Caco-2 (cell line): ENCODE measurements around the gene PTDSS2. TPM values are rescaled to one million over a fixed set of nuclear protein-coding genes. Genes with fewer than 3 reads are reported as not detected.

Experiments used
- BruUV-seq: library from RNA; stranded (reverse); fragments of 400-500 nt; replicated peaks from 2 replicates; lab custom pipeline; 2021; lab: Mats Ljungman, UMichigan
- CTCF ChIA-PET: fragments of 300-600 bp; sonication (Branson Sonifier 250); formaldehyde crosslinking; loops from one replicate; lab custom pipeline; 2022; ENCODE audit warnings: antibody characterized with exemption; lab: Charles Lee
- POLR2A ChIA-PET: fragments of 300-600 bp; sonication (Branson Sonifier 250); formaldehyde crosslinking; loops from one replicate; lab custom pipeline; 2022; ENCODE audit warnings: antibody characterized with exemption; lab: Charles Lee
- DNase-seq, 2 experiments: peaks; one replicate each; pipeline versions ENCODE4 v3.0.0 to v3.0.0-alpha.2; 2020 to 2022
- H3K27me3 ChIP-seq: replicated peaks from 2 replicates; pipeline ENCODE4 v1.6.0; 2011; ENCODE audit warnings: low read length; ENCODE audit not compliant: control insufficient read depth, insufficient read depth
- H3K36me3 ChIP-seq: 2 replicates; pipeline ENCODE4 v1.5.1; 2011; ENCODE audit warnings: low read length; ENCODE audit not compliant: control insufficient read depth, insufficient read depth
- H3K4me1 ChIP-seq: fragments of 250-450 bp; sonication (Bioruptor Pico); 2 replicates; pipeline ENCODE4 v1.5.1; 2020; ENCODE audit warnings: mild to moderate bottlenecking
- H3K4me3 ChIP-seq: 2 replicates; pipeline ENCODE4 v1.5.1; 2011; ENCODE audit warnings: low read depth, mild to moderate bottlenecking, control low read depth, low read length
- H3K9me3 ChIP-seq: fragments of 250-450 bp; sonication (Bioruptor Pico); 2 replicates; pipeline ENCODE4 v1.5.1; 2020; ENCODE audit warnings: mild to moderate bottlenecking, moderate library complexity
- H3K27ac Mint-ChIP-seq: one replicate; pipeline ENCODE4 v1.8.0; 2022; ENCODE audit warnings: mixed read lengths; ENCODE audit not compliant: unreplicated experiment
- H3K27me3 Mint-ChIP-seq: one replicate; pipeline ENCODE4 v1.8.0; 2022; ENCODE audit warnings: mixed read lengths; ENCODE audit not compliant: insufficient read depth, unreplicated experiment
- H3K36me3 Mint-ChIP-seq: one replicate; pipeline ENCODE4 v1.8.0; 2022; ENCODE audit warnings: mild to moderate bottlenecking, mixed read lengths; ENCODE audit not compliant: insufficient read depth, unreplicated experiment
- H3K4me1 Mint-ChIP-seq: one replicate; pipeline ENCODE4 v1.8.0; 2022; ENCODE audit warnings: low read depth, mixed read lengths; ENCODE audit not compliant: unreplicated experiment
- H3K4me3 Mint-ChIP-seq: one replicate; pipeline ENCODE4 v1.8.0; 2022; ENCODE audit warnings: mild to moderate bottlenecking, moderate library complexity, mixed read lengths; ENCODE audit not compliant: unreplicated experiment
- H3K9me3 Mint-ChIP-seq: one replicate; pipeline ENCODE4 v1.8.0; 2022; ENCODE audit warnings: mixed read lengths; ENCODE audit not compliant: unreplicated experiment
- CTCF ChIP-seq, 2 experiments: fragments of 200-600 bp in 1 of 2; IDR thresholded peaks; 1 replicate in 1 of 2; 2 replicates in 1 of 2; pipeline versions ENCODE4 v1.5.1 to v1.8.0; 2011 to 2022; ENCODE audit warnings: antibody characterized with exemption in 1 of 2, control low read depth in 1 of 2, inconsistent platforms in 1 of 2, low read depth in 1 of 2, low read length in 1 of 2, mild to moderate bottlenecking in 1 of 2, moderate library complexity in 1 of 2; ENCODE audit not compliant: insufficient read depth in 1 of 2, severe bottlenecking in 1 of 2, unreplicated experiment in 1 of 2
- intact Hi-C: fragments of 100-400 bp; cut with micrococcal nuclease; formaldehyde crosslinking; loops from one replicate; pipeline ENCODE4 v1.10.0; 2022; ENCODE audit not compliant: unreplicated experiment
- total RNA-seq: library from RNA; stranded (reverse); gene quantifications from 2 replicates; pipeline ENCODE4 v1.2.3, GENCODE V29; 2022

The PTDSS2 gene
- total RNA-seq, 1 experiment from 2014 or later: 44.3 TPM

GRCh38 chr11:499201-500076 is 49.4 kb downstream of the PTDSS2 start:
- CTCF ChIA-PET: no interaction called here
- Mint-ChIP-seq H3K4me3 (no peak overlapping the region), H3K4me1 (no peaks in the 10 kb centered on the region), H3K27ac (peak overlapping the region; percentile 29), H3K9me3 (no peaks in the 10 kb centered on the region), H3K27me3 (no peaks in the 10 kb centered on the region), H3K36me3 (peaks cover 77% of the 10 kb centered on the region)
- Histone ChIP-seq H3K4me3 (no peak overlapping the region), H3K36me3 (peaks cover 8% of the 10 kb centered on the region), H3K4me1 (no peaks in the 10 kb centered on the region), H3K27me3 (no peaks in the 10 kb centered on the region), H3K9me3 (no peaks in the 10 kb centered on the region)
- intact Hi-C loops: no loop called here
- no peak for DNase-seq
- POLR2A ChIA-PET: no interaction called here
- TF ChIP-seq CTCF (IDR thresholded peaks at IDR 0.05; ENCODE audit: insufficient read depth in 1 of 2, low read depth in 1 of 2, low read length in 1 of 2, severe bottlenecking in 1 of 2, unreplicated experiment in 1 of 2): no peak
- no TSS peak for BruUV-seq

- H3K4me3 ChIP-seq: no peak overlapping the region
- H3K27ac Mint-ChIP-seq: no peak overlapping the region
- BruUV-seq: no TSS peak
- H3K27me3 Mint-ChIP-seq: no peaks in the 10 kb centered on the region
- no peak for DNase-seq
- no peaks in the 10 kb centered on the region for H3K4me1 Mint-ChIP-seq
- no peak overlapping the region for H3K4me3 Mint-ChIP-seq
- ChIA-PET CTCF (no interaction called here), POLR2A (no interaction called here)
- H3K9me3 ChIP-seq: no peaks in the 10 kb centered on the region
- intact Hi-C loops: no loop called here
- H3K36me3 Mint-ChIP-seq: peaks cover 63% of the 10 kb centered on the region
- H3K36me3 ChIP-seq: peaks cover 8% of the 10 kb centered on the region
- peaks cover 7% of the 10 kb centered on the region for H3K4me1 ChIP-seq
- TF ChIP-seq CTCF (IDR thresholded peaks at IDR 0.05; ENCODE audit: insufficient read depth in 1 of 2, low read depth in 1 of 2, low read length in 1 of 2, severe bottlenecking in 1 of 2, unreplicated experiment in 1 of 2): no peak
- H3K9me3 Mint-ChIP-seq: no peaks in the 10 kb centered on the region
- H3K27me3 ChIP-seq: no peaks in the 10 kb centered on the region
Measured at GRCh38 chr11:501001-501682, 51.1 kb downstream of the PTDSS2 start.

- H3K27me3 Mint-ChIP-seq: no peaks in the 10 kb centered on the region
- H3K36me3 Mint-ChIP-seq: peaks cover 63% of the 10 kb centered on the region
- H3K27me3 ChIP-seq: no peaks in the 10 kb centered on the region
- ChIA-PET POLR2A (no interaction called here), CTCF (no interaction called here)
- H3K4me1 ChIP-seq: peaks cover 7% of the 10 kb centered on the region
- no peaks in the 10 kb centered on the region for H3K9me3 Mint-ChIP-seq
- BruUV-seq: no TSS peak
- no peak overlapping the region for H3K4me3 ChIP-seq
- no peaks in the 10 kb centered on the region for H3K4me1 Mint-ChIP-seq
- H3K9me3 ChIP-seq: no peaks in the 10 kb centered on the region
- intact Hi-C loops: no loop called here
- no peak for DNase-seq
- H3K27ac Mint-ChIP-seq: no peak overlapping the region
- H3K36me3 ChIP-seq: peaks cover 8% of the 10 kb centered on the region
- no peak overlapping the region for H3K4me3 Mint-ChIP-seq
- TF ChIP-seq CTCF (IDR thresholded peaks at IDR 0.05; ENCODE audit: insufficient read depth in 1 of 2, low read depth in 1 of 2, low read length in 1 of 2, severe bottlenecking in 1 of 2, unreplicated experiment in 1 of 2): no peak
Measured at GRCh38 chr11:501683-502287, 51.7 kb downstream of the PTDSS2 start.
